Karpas-422 (cell line): ENCODE data around the gene PAX5. TPM values are rescaled to one million over a fixed set of nuclear protein-coding genes. Genes with fewer than 3 reads are reported as not detected.
A peak's percentile ranks its signal among the peaks of the same experiment; 100 is the strongest.

ENCODE experiments used
- DNase-seq: peaks from one replicate; pipeline ENCODE4 v3.0.0-alpha.2; 2015
- H2AFZ ChIP-seq: fragments of 200-600 bp; sonication (generic); 2 replicates; pipeline ENCODE4 v1.6.1; 2014; ENCODE audit warnings: antibody characterized with exemption, low read length, mixed read lengths
- H3K27ac ChIP-seq: fragments of 200-600 bp; sonication (generic); 2 replicates; pipeline ENCODE4 v1.5.1; 2014; ENCODE audit warnings: mild to moderate bottlenecking, low read length, moderate library complexity
- H3K27me3 ChIP-seq: fragments of 200-600 bp; sonication (generic); 2 replicates; pipeline ENCODE4 v1.6.1; 2014; ENCODE audit warnings: low read length, mixed read lengths
- H3K36me3 ChIP-seq: fragments of 200-600 bp; sonication (generic); 2 replicates; pipeline ENCODE4 v1.6.1; 2014; ENCODE audit warnings: low read length, mixed read lengths; ENCODE audit not compliant: insufficient read depth
- H3K4me1 ChIP-seq: fragments of 200-600 bp; sonication (generic); 2 replicates; pipeline ENCODE4 v1.6.1; 2014; ENCODE audit warnings: mild to moderate bottlenecking, low read length, mixed read lengths
- H3K4me2 ChIP-seq: fragments of 200-600 bp; sonication (generic); 2 replicates; pipeline ENCODE4 v1.6.1; 2014; ENCODE audit warnings: low read length, low read depth, mild to moderate bottlenecking; ENCODE audit not compliant: poor library complexity, severe bottlenecking
- H3K4me3 ChIP-seq: fragments of 200-600 bp; sonication (generic); 2 replicates; pipeline ENCODE4 v1.5.1; 2014; ENCODE audit warnings: mild to moderate bottlenecking, antibody characterized with exemption, low read length, mixed read lengths
- H3K79me2 ChIP-seq: fragments of 200-600 bp; sonication (generic); 2 replicates; pipeline ENCODE4 v1.6.1; 2014; ENCODE audit warnings: mild to moderate bottlenecking, low read length, mixed read lengths
- H3K9ac ChIP-seq: fragments of 200-600 bp; sonication (generic); 2 replicates; pipeline ENCODE4 v1.6.0; 2014; ENCODE audit warnings: low read length
- H3K9me2 ChIP-seq: fragments of 200-600 bp; sonication (generic), shearing (Covaris generic); replicated peaks from 2 replicates; pipeline ENCODE4 v1.6.0; 2014; ENCODE audit warnings: mild to moderate bottlenecking, low read length, moderate library complexity; ENCODE audit not compliant: insufficient read depth
- H3K9me3 ChIP-seq: fragments of 300-700, 200-600 bp; sonication (generic); 2 replicates; pipeline ENCODE4 v1.6.1; 2014; ENCODE audit warnings: low read length, mixed read lengths
- H4K20me1 ChIP-seq: fragments of 200-600 bp; sonication (generic); 2 replicates; pipeline ENCODE4 v1.6.1; 2014; ENCODE audit warnings: mild to moderate bottlenecking, antibody characterized with exemption, low read length, low read depth; ENCODE audit not compliant: insufficient read depth
- total RNA-seq: library from RNA; depleted of rRNA; stranded (reverse); fragments of >200 nt; shearing (Covaris generic); gene quantifications from 2 replicates; pipeline ENCODE4 v1.2.3, GENCODE V29; 2014; ENCODE audit warnings: low replicate concordance

PAX5 gene
- total RNA-seq, 1 experiment from 2014 or later = 88.9 TPM

GRCh38 chr9:36993933-36994764, 39.9 kb downstream of the PAX5 start:
- H3K36me3 ChIP-seq = peaks cover 91% of the 10 kb centered on the region
- no peaks in the 10 kb centered on the region for H3K27me3 ChIP-seq
- peak overlapping the region; percentile 20; the same call in 1 of the 2 replicates for H3K9ac ChIP-seq
- no peaks in the 10 kb centered on the region for H3K9me2 ChIP-seq
- peaks cover 97% of the 10 kb centered on the region for H3K79me2 ChIP-seq
- H3K4me3 ChIP-seq = no peak overlapping the region
- H4K20me1 ChIP-seq = 0 out of 2 replicates have a peak, but pooled peaks cover 5% of the 10 kb centered on the region
- H3K4me2 ChIP-seq = no peak overlapping the region
- no peaks in the 10 kb centered on the region for H3K9me3 ChIP-seq
- peaks cover 57% of the 10 kb centered on the region for H3K4me1 ChIP-seq
- no peak for DNase-seq
- peak overlapping the region; percentile 76 for H3K27ac ChIP-seq
- no peak overlapping the region for H2AFZ ChIP-seq

- H2AFZ ChIP-seq = no peak overlapping the region
- H3K9me3 ChIP-seq = no peaks in the 10 kb centered on the region
- H3K79me2 ChIP-seq = peaks cover 98% of the 10 kb centered on the region
- peaks cover 91% of the 10 kb centered on the region for H3K36me3 ChIP-seq
- no peaks in the 10 kb centered on the region for H3K9me2 ChIP-seq
- no peak overlapping the region for H3K4me2 ChIP-seq
- H3K4me1 ChIP-seq = peaks cover 44% of the 10 kb centered on the region
- no peak overlapping the region for H3K9ac ChIP-seq
- peak overlapping the region; percentile 76 for H3K27ac ChIP-seq
- no peak overlapping the region for H3K4me3 ChIP-seq
- H3K27me3 ChIP-seq = no peaks in the 10 kb centered on the region
- DNase-seq = no peak
- H4K20me1 ChIP-seq = 0 out of 2 replicates have a peak, but pooled peaks cover 10% of the 10 kb centered on the region
These were observed 41.4 kb downstream of the PAX5 start for GRCh38 chr9:36992501-36993316.

GRCh38 chr9:36991516-36992134, 42.4 kb downstream of the PAX5 start:
- DNase-seq = peak; percentile 86
- H3K9ac ChIP-seq = no peak overlapping the region
- H3K27ac ChIP-seq = no peak overlapping the region; the same call in 1 of the 2 replicates
- H3K36me3 ChIP-seq = peaks cover 90% of the 10 kb centered on the region
- H3K4me1 ChIP-seq = peaks cover 33% of the 10 kb centered on the region
- no peaks in the 10 kb centered on the region for H3K9me3 ChIP-seq
- H2AFZ ChIP-seq = no peak overlapping the region
- H3K4me3 ChIP-seq = no peak overlapping the region
- no peaks in the 10 kb centered on the region for H3K27me3 ChIP-seq
- peaks cover 98% of the 10 kb centered on the region for H3K79me2 ChIP-seq
- H3K9me2 ChIP-seq = no peaks in the 10 kb centered on the region
- H3K4me2 ChIP-seq = no peak overlapping the region
- H4K20me1 ChIP-seq = 0 out of 2 replicates have a peak, but pooled peaks cover 10% of the 10 kb centered on the region

GRCh38 chr9:36988848-36989247, 45.2 kb downstream of the PAX5 start:
- Histone ChIP-seq H3K36me3 (peaks cover 66% of the 10 kb centered on the region), H3K27ac (no peak overlapping the region), H3K9ac (no peak overlapping the region), H3K9me2 (no peaks in the 10 kb centered on the region), H3K9me3 (no peaks in the 10 kb centered on the region), H2AFZ (no peak overlapping the region), H3K4me1 (peaks cover 22% of the 10 kb centered on the region), H3K4me2 (no peak overlapping the region), H4K20me1 (0 out of 2 replicates have a peak, but pooled peaks cover 10% of the 10 kb centered on the region), H3K4me3 (no peak overlapping the region), H3K79me2 (peaks cover 91% of the 10 kb centered on the region), H3K27me3 (no peaks in the 10 kb centered on the region)
- DNase-seq = no peak

- H3K4me1 ChIP-seq = peaks cover 26% of the 10 kb centered on the region
- no peaks in the 10 kb centered on the region for H3K9me2 ChIP-seq
- no peak for DNase-seq
- H3K27ac ChIP-seq = no peak overlapping the region
- H3K79me2 ChIP-seq = peaks cover 93% of the 10 kb centered on the region
- no peaks in the 10 kb centered on the region for H3K9me3 ChIP-seq
- H3K9ac ChIP-seq = no peak overlapping the region
- H3K27me3 ChIP-seq = no peaks in the 10 kb centered on the region
- no peak overlapping the region for H2AFZ ChIP-seq
- H3K4me2 ChIP-seq = no peak overlapping the region
- no peak overlapping the region for H3K4me3 ChIP-seq
- H3K36me3 ChIP-seq = peaks cover 66% of the 10 kb centered on the region
- H4K20me1 ChIP-seq = 0 out of 2 replicates have a peak, but pooled peaks cover 10% of the 10 kb centered on the region
These were observed 46.2 kb downstream of the PAX5 start for GRCh38 chr9:36987891-36988290.

GRCh38 chr9:36987409-36987808, 46.7 kb downstream of the PAX5 start:
- no peak for DNase-seq
- 0 out of 2 replicates have a peak, but pooled peaks cover 10% of the 10 kb centered on the region for H4K20me1 ChIP-seq
- H3K4me2 ChIP-seq = no peak overlapping the region
- peaks cover 31% of the 10 kb centered on the region for H3K4me1 ChIP-seq
- H3K4me3 ChIP-seq = no peak overlapping the region
- H3K9me2 ChIP-seq = no peaks in the 10 kb centered on the region
- no peaks in the 10 kb centered on the region for H3K9me3 ChIP-seq
- H3K79me2 ChIP-seq = peaks cover 93% of the 10 kb centered on the region
- H3K36me3 ChIP-seq = peaks cover 61% of the 10 kb centered on the region
- no peak overlapping the region for H3K9ac ChIP-seq
- no peaks in the 10 kb centered on the region for H3K27me3 ChIP-seq
- H2AFZ ChIP-seq = no peak overlapping the region
- H3K27ac ChIP-seq = no peak overlapping the region

GRCh38 chr9:36986468-36987408, 47.3 kb downstream of the PAX5 start:
- Histone ChIP-seq H3K9me3 (no peaks in the 10 kb centered on the region), H3K79me2 (peaks cover 90% of the 10 kb centered on the region), H3K27ac (no peak overlapping the region), H3K27me3 (no peaks in the 10 kb centered on the region), H3K9me2 (no peaks in the 10 kb centered on the region), H3K9ac (no peak overlapping the region), H3K36me3 (peaks cover 57% of the 10 kb centered on the region), H3K4me3 (no peak overlapping the region), H2AFZ (no peak overlapping the region), H4K20me1 (0 out of 2 replicates have a peak, but pooled peaks cover 10% of the 10 kb centered on the region), H3K4me1 (peaks cover 37% of the 10 kb centered on the region), H3K4me2 (no peak overlapping the region)
- DNase-seq = no peak
